ENCODE measurements around the gene BMAL1. TPM values are rescaled to one million over a fixed set of nuclear protein-coding genes. Genes with fewer than 3 reads are reported as not detected.

The BMAL1 gene
- total RNA-seq, 1 experiment from 2014 or later, result 3.3 TPM

GRCh38 chr11:13334034-13334786 is 56.6 kb downstream of the BMAL1 start:
- Histone ChIP-seq H4K20me1 (ENCODE audit: control insufficient read depth, insufficient read depth, insufficient read length) (no peaks in the 10 kb centered on the region), H3K27me3 (ENCODE audit: insufficient read depth, low read length) (no peaks in the 10 kb centered on the region), H2BK12ac (ENCODE audit: insufficient read length, low read depth, low read length) (no peak overlapping the region), H4K5ac (ENCODE audit: insufficient read length, low read depth, low read length) (no peak overlapping the region), H3K14ac (ENCODE audit: insufficient read depth, low read length) (no peak overlapping the region), H2BK120ac (ENCODE audit: low read depth, low read length, poor library complexity, severe bottlenecking) (no peak overlapping the region), H3K4me2 (ENCODE audit: insufficient read depth, insufficient read length, low read length) (no peak overlapping the region), H4K91ac (ENCODE audit: insufficient read length, low read depth, low read length) (no peak overlapping the region), H3K27ac (ENCODE audit: insufficient read length, low read depth, low read length) (no peak overlapping the region), H3K23me2 (ENCODE audit: insufficient read length, low read depth, low read length, poor library complexity, severe bottlenecking) (no peaks in the 10 kb centered on the region), H2AFZ (ENCODE audit: low read length) (no peak overlapping the region), H2AK5ac (ENCODE audit: insufficient read length, low read length) (no peak overlapping the region), H3K9ac (ENCODE audit: extremely low read depth, insufficient read length, low read length) (no peak overlapping the region), H3K18ac (ENCODE audit: insufficient read length, low read depth, low read length) (no peak overlapping the region), H3K79me2 (ENCODE audit: insufficient read depth, low read length) (no peaks in the 10 kb centered on the region), H3K4ac (ENCODE audit: low read depth, low read length) (no peak overlapping the region), H2BK15ac (ENCODE audit: low read depth, low read length) (no peak overlapping the region), H3K9me3 (ENCODE audit: control insufficient read depth, low read depth, low read length) (no peaks in the 10 kb centered on the region), H2BK5ac (ENCODE audit: insufficient read length, low read length) (no peak overlapping the region), H3K4me1 (ENCODE audit: insufficient read depth, low read length) (no peaks in the 10 kb centered on the region), H4K8ac (replicated peaks; ENCODE audit: insufficient read length, low read depth, low read length) (no peak overlapping the region), H3K23ac (ENCODE audit: insufficient read length, low read depth, low read length) (no peak overlapping the region), H3K56ac (ENCODE audit: insufficient read length, low read depth, low read length) (no peak overlapping the region), H3T11ph (ENCODE audit: low read length) (no peak overlapping the region), H3K79me1 (ENCODE audit: insufficient read depth, low read depth, low read length, poor library complexity, severe bottlenecking) (no peaks in the 10 kb centered on the region), H2BK20ac (ENCODE audit: low read depth, low read length, poor library complexity, severe bottlenecking) (no peak overlapping the region)
- TF ChIP-seq CTCF (conservative IDR thresholded peaks at IDR 0.05), result no peak
- Mint-ChIP-seq H3K27ac (no peak overlapping the region), H3K4me1 (peaks cover 0 to 3% of the 10 kb centered on the region in 2 experiments; a peak in 2 of 4 replicates), H3K27me3 (ENCODE audit: low read depth) (no peaks in the 10 kb centered on the region), H3K9me3 (no peaks in the 10 kb centered on the region), H3K36me3 (ENCODE audit: insufficient read depth in 1 of 3, low read depth in 3 of 3) (no peaks in the 10 kb centered on the region), H3K4me3 (no peak overlapping the region)
- DNase-seq, result no peak
- WGBS (ENCODE audit: extremely low coverage, insufficient read length, low lambda C conversion rate), result no CpG with 5 or more reads among the region's 6 CpGs
